ENCODE data around the gene LAMC1. TPM values are rescaled to one million over a fixed set of nuclear protein-coding genes. Genes with fewer than 3 reads are reported as not detected.
"Not testable (repeated sequence)": the region's sequence is repeated elsewhere in the genome, so short reads cannot be mapped to it uniquely, and the experiment has no call there.

Gene LAMC1
- total RNA-seq, 4 donors from 2014 or later: 76.9 to 159 (median 81.0) TPM

DNA sequence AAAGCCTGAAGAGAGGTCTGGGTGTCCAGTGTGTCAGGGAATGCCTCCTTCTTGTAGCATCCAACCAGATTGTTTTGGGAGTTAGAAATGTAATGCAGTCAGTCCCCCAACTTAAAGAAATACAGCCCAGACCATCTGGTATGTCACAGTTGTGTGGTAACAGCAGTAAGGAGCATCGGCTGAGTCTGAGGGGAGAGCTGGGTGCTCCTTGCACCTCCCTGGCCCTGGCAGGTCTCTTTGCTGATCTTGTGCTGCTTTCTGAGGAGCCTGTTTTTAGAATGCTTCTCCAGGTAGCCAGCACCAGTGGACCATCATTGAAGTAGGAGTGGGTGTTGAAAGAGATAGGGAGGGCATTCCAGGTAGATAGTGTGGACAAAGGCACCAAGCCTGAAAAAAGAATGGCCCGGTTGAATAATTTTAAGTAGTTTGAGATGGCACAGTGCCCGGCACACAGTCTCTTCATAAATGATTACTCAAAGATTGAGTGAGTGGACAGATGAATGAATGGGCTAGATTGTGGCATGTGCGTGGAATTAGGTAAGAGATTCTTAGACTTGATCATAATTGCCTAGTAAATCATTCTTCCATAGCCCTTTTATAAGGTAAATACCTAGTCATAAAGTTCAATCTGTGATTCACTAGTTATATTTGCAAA lies 46.5 kb downstream of the LAMC1 start:
- no peak overlapping the region for H3K4me3 ChIP-seq (ENCODE audit: low read depth, poor library complexity, severe bottlenecking)
- 64 to 72% methylated on average over 4 of the region's 4 CpGs for WGBS, 2 donors
- TF ChIP-seq CTCF (IDR thresholded peaks at IDR 0.05) (no peak), POLR2A (IDR thresholded peaks at IDR 0.05) (no peak)
- intact Hi-C loops (cut with DNase I; ENCODE audit: low total_unique reads): no loop called here
- DNase-seq (ENCODE audit: low spot score in 2 of 2): no peak

DNA sequence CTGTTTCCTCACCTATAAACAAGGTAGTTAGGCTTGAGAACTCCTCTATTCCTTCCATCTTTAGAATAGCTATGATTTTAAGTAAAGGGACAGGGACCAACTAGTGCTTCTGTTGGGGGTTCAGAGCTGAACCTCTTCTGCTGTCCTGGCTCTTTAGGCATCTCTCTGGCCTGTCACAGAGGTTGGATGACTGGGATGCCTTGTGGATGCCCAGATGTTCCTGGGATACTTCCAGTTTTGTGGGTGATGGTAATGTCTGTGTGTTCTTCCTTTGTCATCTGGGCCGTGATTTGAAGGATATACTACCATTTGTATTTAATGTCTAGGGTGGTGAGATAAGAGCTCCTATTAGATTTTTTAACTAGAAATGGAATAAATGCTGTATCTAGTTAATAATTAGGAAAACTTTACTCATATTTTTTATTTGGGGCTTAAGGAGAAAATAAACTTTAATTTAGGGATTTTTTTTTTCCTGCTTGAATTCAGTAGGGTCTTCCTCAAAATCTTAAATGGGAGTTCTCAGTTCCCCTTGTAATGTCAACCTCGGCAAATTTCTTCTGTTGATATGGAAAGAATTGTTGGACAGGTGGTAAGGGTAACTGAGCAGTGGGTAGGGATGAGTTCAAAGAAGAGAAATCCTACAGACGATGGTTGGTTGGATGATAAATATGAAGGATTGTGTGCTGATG lies 47.2 kb downstream of the LAMC1 start:
- no peak for TF ChIP-seq POLR2A (IDR thresholded peaks at IDR 0.05)
- no peak for TF ChIP-seq CTCF (IDR thresholded peaks at IDR 0.05)
- intact Hi-C loops (cut with DNase I; ENCODE audit: low total_unique reads): no loop called here
- 65 to 71% methylated on average over 3 of the region's 3 CpGs for WGBS, 2 donors
- H3K4me3 ChIP-seq (ENCODE audit: low read depth, poor library complexity, severe bottlenecking): no peak overlapping the region
- no peak for DNase-seq (ENCODE audit: low spot score in 2 of 2)

GRCh38 chr1:183070923-183071618 lies 47.9 kb downstream of the LAMC1 start:
- WGBS, 2 donors: 42 to 44% methylated on average over 3 of the region's 3 CpGs
- H3K4me3 ChIP-seq (ENCODE audit: low read depth, poor library complexity, severe bottlenecking): no peak overlapping the region
- TF ChIP-seq POLR2A (IDR thresholded peaks at IDR 0.05) (no peak), CTCF (IDR thresholded peaks at IDR 0.05) (no peak)
- DNase-seq (ENCODE audit: low spot score in 2 of 2): no peak
- intact Hi-C loops (cut with DNase I; ENCODE audit: low total_unique reads): no loop called here

DNA sequence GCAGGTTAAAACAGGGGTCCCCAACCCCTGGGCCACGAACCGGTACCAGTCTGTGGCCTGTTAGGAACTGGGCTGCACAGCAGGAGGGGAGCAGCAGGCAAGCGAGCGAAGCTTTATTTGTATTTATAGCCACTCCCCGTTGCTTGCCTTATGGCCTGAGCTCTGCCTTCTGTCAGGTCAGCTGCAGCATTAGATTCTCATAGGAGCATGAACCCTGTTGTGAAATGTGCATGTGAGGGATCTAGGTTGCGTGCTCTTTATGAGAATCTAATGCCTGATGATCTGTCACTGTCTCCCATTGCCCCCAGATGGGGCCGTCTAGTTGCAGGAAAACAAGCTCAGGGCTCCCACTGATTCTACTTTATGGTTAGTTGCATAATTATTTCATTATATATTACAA lies 49.4 kb downstream of the LAMC1 start:
- WGBS, 2 donors: 90 to 95% methylated on average over 7 of the region's 7 CpGs
- intact Hi-C loops (cut with DNase I; ENCODE audit: low total_unique reads); DNase-seq (ENCODE audit: low spot score in 2 of 2); H3K4me3 ChIP-seq (ENCODE audit: low read depth, poor library complexity, severe bottlenecking): not testable (repeated sequence)

GRCh38 chr1:183073320-183073719 lies 50.1 kb downstream of the LAMC1 start:
- intact Hi-C loops (cut with DNase I; ENCODE audit: low total_unique reads): no loop called here
- TF ChIP-seq POLR2A (IDR thresholded peaks at IDR 0.05): no peak
- no peak for TF ChIP-seq CTCF (IDR thresholded peaks at IDR 0.05)
- DNase-seq (ENCODE audit: low spot score in 2 of 2): no peak
- H3K4me3 ChIP-seq (ENCODE audit: low read depth, poor library complexity, severe bottlenecking): no peak overlapping the region

- DNase-seq (ENCODE audit: low spot score in 2 of 2): no peak
- H3K4me3 ChIP-seq (ENCODE audit: low read depth, poor library complexity, severe bottlenecking): no peak overlapping the region
- intact Hi-C loops (cut with DNase I; ENCODE audit: low total_unique reads): no loop called here
- TF ChIP-seq POLR2A (IDR thresholded peaks at IDR 0.05) (no peak), CTCF (IDR thresholded peaks at IDR 0.05) (no peak)
- 53 to 58% methylated on average over 2 of the region's 2 CpGs for WGBS, 2 donors
Observed at GRCh38 chr1:183074215-183074614, 51.0 kb downstream of the LAMC1 start.

Measured in lower leg skin (tissue), 4 donors.